NOMO-1 treated with DMSO at 0.1 percent for 48 hours (cell line): ENCODE results near the gene KBTBD3.
"Not testable (repeated sequence)": the region's sequence is repeated elsewhere in the genome, so short reads cannot be mapped to it uniquely, and the experiment has no call there.

Source experiments
- DNase-seq: peaks from one replicate; lab custom pipeline; 2025; ENCODE audit not compliant: unreplicated experiment; lab: John Stamatoyannopoulos, UW

The KBTBD3 gene

DNA sequence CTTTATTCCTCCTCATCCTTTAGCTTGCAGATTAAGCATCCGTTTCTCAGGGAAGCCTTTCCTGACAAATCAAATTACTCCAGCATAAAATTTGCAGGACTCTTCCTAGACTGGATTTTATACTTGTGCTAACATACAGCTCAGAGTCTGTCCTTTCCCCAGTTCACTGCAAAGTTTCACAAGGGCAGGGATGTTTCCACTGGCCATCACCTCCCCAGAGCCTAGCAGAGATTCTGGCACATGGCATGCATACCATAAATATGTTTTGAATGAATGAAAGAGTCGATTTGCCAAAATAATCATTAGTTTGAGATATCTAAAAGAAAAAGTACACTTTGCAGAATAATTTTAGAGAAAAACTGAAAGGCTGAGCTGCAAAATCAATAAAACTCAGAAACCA is 65.7 kb downstream of the KBTBD3 start:
- no peak for DNase-seq

DNA sequence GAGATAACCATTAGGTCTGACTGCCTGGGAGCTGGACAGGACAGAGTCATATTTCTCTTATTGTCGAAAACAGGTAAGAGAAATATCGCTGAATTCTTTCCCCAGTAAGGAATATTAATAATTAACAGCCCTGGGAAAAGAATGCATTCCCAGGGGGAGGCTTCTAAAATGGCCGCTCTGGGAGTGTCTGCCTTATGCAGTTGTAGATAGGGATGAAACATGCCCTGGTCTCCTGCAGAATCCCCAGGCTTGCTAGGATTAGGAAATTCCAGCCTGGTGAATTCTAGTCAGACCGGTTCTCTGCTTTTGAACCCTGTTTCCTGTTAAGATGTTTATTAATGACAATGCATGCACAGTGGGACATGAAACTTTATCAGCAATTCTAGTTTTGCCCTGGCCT is 74.1 kb downstream of the KBTBD3 start:
- DNase-seq = not testable (repeated sequence)

- no peak for DNase-seq
Measured at GRCh38 chr11:106001304-106002012, 75.7 kb downstream of the KBTBD3 start.
